Measurements from ENCODE around the gene YAF2.

YAF2 gene

GRCh38 chr12:42186793-42187192 is 51.3 kb downstream of the YAF2 start:
- Histone ChIP-seq H3K27ac (no peak overlapping the region), H3K4me1 (ENCODE audit: control insufficient read depth in 1 of 2, insufficient read depth in 1 of 2, low read depth in 1 of 2, low read length in 1 of 2) (peaks cover 8 to 9% of the 10 kb centered on the region in 2 experiments), H3K36me3 (peaks cover 6% of the 10 kb centered on the region), H3K4me3 (ENCODE audit: low read depth in 1 of 2, low read length in 1 of 2) (no peak overlapping the region), H3K9me3 (no peaks in the 10 kb centered on the region), H3K27me3 (no peaks in the 10 kb centered on the region)
- TF ChIP-seq CTCF (IDR thresholded peaks at IDR 0.05), result no peak

GRCh38 chr12:42182394-42182793 is 55.7 kb downstream of the YAF2 start:
- H3K9me3 ChIP-seq, result no peaks in the 10 kb centered on the region
- no peak for TF ChIP-seq CTCF (IDR thresholded peaks at IDR 0.05)
- no peaks in the 10 kb centered on the region for H3K36me3 ChIP-seq
- H3K27ac ChIP-seq, result no peak overlapping the region
- H3K27me3 ChIP-seq, result no peaks in the 10 kb centered on the region
- H3K4me1 ChIP-seq (ENCODE audit: control insufficient read depth in 1 of 2, insufficient read depth in 1 of 2, low read depth in 1 of 2, low read length in 1 of 2), result peaks cover 18 to 19% of the 10 kb centered on the region in 2 experiments
- no peak overlapping the region for H3K4me3 ChIP-seq (ENCODE audit: low read depth in 1 of 2, low read length in 1 of 2)

- peaks cover 18 to 19% of the 10 kb centered on the region in 2 experiments for H3K4me1 ChIP-seq (ENCODE audit: control insufficient read depth in 1 of 2, insufficient read depth in 1 of 2, low read depth in 1 of 2, low read length in 1 of 2)
- H3K4me3 ChIP-seq (ENCODE audit: low read depth in 1 of 2, low read length in 1 of 2), result no peak overlapping the region
- no peak overlapping the region for H3K27ac ChIP-seq
- H3K36me3 ChIP-seq, result no peaks in the 10 kb centered on the region
- no peaks in the 10 kb centered on the region for H3K9me3 ChIP-seq
- H3K27me3 ChIP-seq, result no peaks in the 10 kb centered on the region
- TF ChIP-seq CTCF (IDR thresholded peaks at IDR 0.05), result no peak
These were observed 57.0 kb downstream of the YAF2 start for GRCh38 chr12:42180990-42181596.

- no peak overlapping the region for H3K4me3 ChIP-seq (ENCODE audit: low read depth in 1 of 2, low read length in 1 of 2)
- H3K27ac ChIP-seq, result no peak overlapping the region
- H3K27me3 ChIP-seq, result no peaks in the 10 kb centered on the region
- H3K9me3 ChIP-seq, result no peaks in the 10 kb centered on the region
- H3K36me3 ChIP-seq, result no peaks in the 10 kb centered on the region
- no peak for TF ChIP-seq CTCF (IDR thresholded peaks at IDR 0.05)
- peaks cover 22% of the 10 kb centered on the region in 2 experiments for H3K4me1 ChIP-seq (ENCODE audit: control insufficient read depth in 1 of 2, insufficient read depth in 1 of 2, low read depth in 1 of 2, low read length in 1 of 2)
These were observed 59.9 kb downstream of the YAF2 start for GRCh38 chr12:42178101-42178500.

- Histone ChIP-seq H3K4me3 (ENCODE audit: low read depth in 1 of 2, low read length in 1 of 2) (no peak overlapping the region), H3K27ac (no peak overlapping the region), H3K4me1 (ENCODE audit: control insufficient read depth in 1 of 2, insufficient read depth in 1 of 2, low read depth in 1 of 2, low read length in 1 of 2) (peaks cover 9% of the 10 kb centered on the region in 2 experiments), H3K36me3 (peaks cover 5% of the 10 kb centered on the region), H3K27me3 (no peaks in the 10 kb centered on the region), H3K9me3 (no peaks in the 10 kb centered on the region)
- TF ChIP-seq CTCF (IDR thresholded peaks at IDR 0.05), result no peak
These were observed 63.1 kb downstream of the YAF2 start for GRCh38 chr12:42174978-42175377.

All from neutrophil (primary cell).